ENCODE results near the gene ACAN.

The ACAN gene

DNA sequence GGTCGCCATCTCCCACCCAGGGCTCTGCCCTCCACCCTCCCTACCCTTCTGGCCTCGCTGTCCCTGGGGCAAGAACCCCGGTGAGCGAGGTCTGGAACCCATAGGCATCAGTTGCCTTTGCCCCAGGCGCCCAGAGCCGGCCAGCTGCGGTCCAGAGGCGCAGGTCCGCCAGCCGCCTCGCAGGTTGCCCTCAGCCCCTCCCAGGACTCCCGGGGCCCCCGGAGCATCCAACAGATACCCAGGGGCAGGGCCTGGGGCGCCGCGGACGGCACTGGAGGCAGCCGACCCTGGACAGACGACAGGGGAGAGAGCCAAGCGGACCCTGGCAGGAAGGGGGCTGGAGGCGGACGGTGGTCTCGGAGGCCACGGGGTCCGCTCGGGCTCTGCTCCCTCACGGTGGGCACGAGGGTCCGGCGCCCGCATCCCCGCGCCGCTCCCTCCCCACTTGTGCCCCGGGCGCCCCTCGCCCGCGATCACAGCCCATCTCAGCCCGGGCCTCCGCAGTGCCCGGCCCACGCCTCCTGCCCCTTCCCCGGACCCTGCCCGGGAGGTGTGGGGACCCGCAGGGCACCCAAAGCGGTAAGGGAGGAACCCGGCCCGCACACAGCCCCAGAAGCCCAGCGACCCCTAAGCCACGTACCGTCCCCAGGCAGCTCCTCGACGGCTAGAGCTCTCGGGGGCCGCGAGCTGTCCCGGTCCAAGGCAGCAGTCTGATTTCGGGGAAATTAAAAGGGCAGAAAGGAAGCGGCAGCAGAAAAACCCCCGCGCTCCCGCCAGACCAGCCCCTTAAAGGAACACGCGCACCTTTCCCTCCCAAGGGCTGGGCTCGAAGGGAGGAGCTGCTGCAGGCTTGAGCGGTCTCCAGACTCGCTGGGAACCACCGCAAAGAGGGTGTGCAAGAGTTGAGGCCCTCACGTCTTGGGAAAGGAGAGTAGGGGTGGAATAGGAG, 91.9 kb downstream of the ACAN start, which contains the start of gene HAPLN3:
Gene HAPLN3 (minus strand): TSS at position 726 of the 949 bp plus-strand sequence. CDS start 8,246 bp downstream, outside the sequence.
- H3K4me3 Mint-ChIP-seq: peak within 1 kb of the TSS; percentile 63 to 77 (median 75)
- TF ChIP-seq, protein P1, sequence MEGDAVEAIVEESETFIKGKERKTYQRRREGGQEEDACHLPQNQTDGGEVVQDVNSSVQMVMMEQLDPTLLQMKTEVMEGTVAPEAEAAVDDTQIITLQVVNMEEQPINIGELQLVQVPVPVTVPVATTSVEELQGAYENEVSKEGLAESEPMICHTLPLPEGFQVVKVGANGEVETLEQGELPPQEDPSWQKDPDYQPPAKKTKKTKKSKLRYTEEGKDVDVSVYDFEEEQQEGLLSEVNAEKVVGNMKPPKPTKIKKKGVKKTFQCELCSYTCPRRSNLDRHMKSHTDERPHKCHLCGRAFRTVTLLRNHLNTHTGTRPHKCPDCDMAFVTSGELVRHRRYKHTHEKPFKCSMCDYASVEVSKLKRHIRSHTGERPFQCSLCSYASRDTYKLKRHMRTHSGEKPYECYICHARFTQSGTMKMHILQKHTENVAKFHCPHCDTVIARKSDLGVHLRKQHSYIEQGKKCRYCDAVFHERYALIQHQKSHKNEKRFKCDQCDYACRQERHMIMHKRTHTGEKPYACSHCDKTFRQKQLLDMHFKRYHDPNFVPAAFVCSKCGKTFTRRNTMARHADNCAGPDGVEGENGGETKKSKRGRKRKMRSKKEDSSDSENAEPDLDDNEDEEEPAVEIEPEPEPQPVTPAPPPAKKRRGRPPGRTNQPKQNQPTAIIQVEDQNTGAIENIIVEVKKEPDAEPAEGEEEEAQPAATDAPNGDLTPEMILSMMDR (IDR thresholded peaks at IDR 0.05; ENCODE audit: unreplicated experiment in 3 of 3): no peak
- peaks cover 23% of the 10 kb centered on the region for H3K4me1 Mint-ChIP-seq
- H3K27ac Mint-ChIP-seq: peak within 1 kb of the TSS in 2 of 3 experiments; percentile 14 to 98
- H3K36me3 Mint-ChIP-seq (ENCODE audit: low read depth): no peaks in the 10 kb centered on the region
- peaks cover 59% of the 10 kb centered on the region for H3K27me3 Mint-ChIP-seq (ENCODE audit: low read depth)
- H3K9me3 Mint-ChIP-seq: no peaks in the 10 kb centered on the region

GRCh38 chr15:88896333-88897033, 93.2 kb downstream of the ACAN start:
- Mint-ChIP-seq H3K27ac (peak overlapping the region; percentile 21 to 98 (median 88)), H3K36me3 (ENCODE audit: low read depth) (peaks cover 11% of the 10 kb centered on the region), H3K9me3 (no peaks in the 10 kb centered on the region), H3K4me1 (peaks cover 30% of the 10 kb centered on the region), H3K27me3 (ENCODE audit: low read depth) (peaks cover 51% of the 10 kb centered on the region), H3K4me3 (peak overlapping the region in 2 of 3 experiments; percentile 31 to 35)
- TF ChIP-seq, protein P1 (IDR thresholded peaks at IDR 0.05; ENCODE audit: unreplicated experiment in 3 of 3): no peak

DNA sequence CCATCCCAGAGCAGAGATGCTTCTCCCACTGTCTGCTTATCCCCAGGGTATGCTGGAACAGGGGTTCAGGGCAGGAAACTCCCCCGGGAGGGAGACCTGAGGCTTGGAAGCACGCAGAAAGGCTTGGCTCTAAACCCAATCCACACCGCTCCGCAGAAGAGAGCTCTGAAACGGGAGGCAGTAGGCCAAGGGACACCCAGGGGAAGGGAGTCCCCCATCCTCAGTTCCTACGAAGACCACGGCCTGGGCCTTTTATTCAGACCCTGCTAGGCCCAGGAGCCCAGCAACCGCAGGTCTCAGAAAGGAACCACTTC, 93.9 kb downstream of the ACAN start:
- peaks cover 30% of the 10 kb centered on the region for H3K4me1 Mint-ChIP-seq
- peaks cover 47% of the 10 kb centered on the region for H3K27me3 Mint-ChIP-seq (ENCODE audit: low read depth)
- TF ChIP-seq, protein P1 (IDR thresholded peaks at IDR 0.05; ENCODE audit: unreplicated experiment in 3 of 3): no peak
- H3K4me3 Mint-ChIP-seq: peak overlapping the region in 2 of 3 experiments; percentile 25 to 35
- peak overlapping the region; percentile 77 to 98 (median 88) for H3K27ac Mint-ChIP-seq
- H3K36me3 Mint-ChIP-seq (ENCODE audit: low read depth): peaks cover 16% of the 10 kb centered on the region
- H3K9me3 Mint-ChIP-seq: no peaks in the 10 kb centered on the region

GRCh38 chr15:88897456-88898194, 94.4 kb downstream of the ACAN start:
- H3K9me3 Mint-ChIP-seq: no peaks in the 10 kb centered on the region
- TF ChIP-seq, protein P1 (IDR thresholded peaks at IDR 0.05; ENCODE audit: unreplicated experiment in 3 of 3): peak; percentile 61 to 66 (median 63)
- H3K27me3 Mint-ChIP-seq (ENCODE audit: low read depth): peaks cover 42% of the 10 kb centered on the region
- H3K36me3 Mint-ChIP-seq (ENCODE audit: low read depth): peaks cover 19% of the 10 kb centered on the region
- peak overlapping the region; percentile 77 to 98 (median 88) for H3K27ac Mint-ChIP-seq
- peaks cover 30% of the 10 kb centered on the region for H3K4me1 Mint-ChIP-seq
- peak overlapping the region in 2 of 3 experiments; percentile 35 to 47 for H3K4me3 Mint-ChIP-seq

DNA sequence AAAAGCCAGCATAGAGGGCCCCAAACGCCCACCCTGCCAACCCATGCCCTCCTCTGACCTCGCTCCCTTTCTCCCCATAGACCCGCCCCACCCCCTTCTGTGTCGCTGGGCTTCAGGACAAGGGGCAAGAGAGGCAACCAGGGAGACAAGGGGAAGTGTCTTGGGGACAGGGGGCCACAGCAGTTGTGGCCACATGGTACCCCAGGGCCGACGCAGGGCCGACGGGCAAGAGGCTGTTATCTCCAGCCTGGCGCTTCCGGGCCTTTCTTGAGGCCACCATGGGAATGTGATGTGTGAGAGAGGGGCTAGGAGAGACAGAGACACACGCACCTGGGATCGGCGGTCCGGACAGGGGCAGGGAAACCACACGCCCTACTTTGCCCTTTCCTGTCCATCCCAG, 95.5 kb downstream of the ACAN start:
- Mint-ChIP-seq H3K4me1 (peaks cover 30% of the 10 kb centered on the region), H3K27me3 (ENCODE audit: low read depth) (peaks cover 31% of the 10 kb centered on the region), H3K27ac (no peak overlapping the region), H3K4me3 (no peak overlapping the region), H3K9me3 (no peaks in the 10 kb centered on the region), H3K36me3 (ENCODE audit: low read depth) (peaks cover 20% of the 10 kb centered on the region)
- TF ChIP-seq, protein P1 (IDR thresholded peaks at IDR 0.05; ENCODE audit: unreplicated experiment in 3 of 3): no peak
